Endothelial cell of umbilical vein (primary cell): ENCODE results near the gene KHDC3L. TPM values are rescaled to one million over a fixed set of nuclear protein-coding genes. Genes with fewer than 3 reads are reported as not detected.

Experiments
- BruUV-seq: library from RNA; stranded (reverse); fragments of 400-500 nt; replicated peaks from 2 replicates; lab custom pipeline; 2021; lab: Mats Ljungman, UMichigan
- CTCF ChIA-PET: fragments of 300-600, 350-600 bp; sonication (Branson Sonifier 250); formaldehyde crosslinking; loops from one replicate; lab custom pipeline; 2021; ENCODE audit warnings: antibody characterized with exemption, inconsistent platforms; lab: Charles Lee
- POLR2A ChIA-PET: fragments of 300-600, 350-600 bp; sonication (Branson Sonifier 250); formaldehyde crosslinking; loops from one replicate; lab custom pipeline; 2021; ENCODE audit warnings: antibody characterized with exemption, inconsistent platforms; lab: Charles Lee
- DNase-seq: peaks from one replicate; pipeline ENCODE4 v3.0.0-alpha.2; 2011; ENCODE audit warnings: low read depth, low spot score
- FAIRE-seq: peaks from 2 replicates; lab custom pipeline; 2011; peaks lifted over from hg19 to GRCh38; lab: Jason Lieb, UNC
- H2AFZ ChIP-seq: 2 replicates; pipeline ENCODE4 v1.6.0; 2012; ENCODE audit warnings: low read depth, low read length, control low read depth, inconsistent platforms
- H3K27ac ChIP-seq: 2 replicates; pipeline ENCODE4 v1.5.1; 2011; ENCODE audit warnings: low read depth, mild to moderate bottlenecking, control low read depth, low read length, moderate library complexity; ENCODE audit not compliant: insufficient read depth
- H3K27me3 ChIP-seq, 2 experiments: 2 replicates each; pipeline versions ENCODE4 v1.6.0 to v1.6.1; 2011; ENCODE audit warnings: low read length in 2 of 2, mixed read lengths in 1 of 2; ENCODE audit not compliant: control insufficient read depth in 2 of 2, insufficient read depth in 2 of 2
- H3K36me3 ChIP-seq, 2 experiments: 2 replicates in 1 of 2; 3 replicates in 1 of 2; pipeline ENCODE4 v1.5.1; 2011; ENCODE audit warnings: low read length in 2 of 2, mild to moderate bottlenecking in 1 of 2, moderate library complexity in 1 of 2; ENCODE audit not compliant: control insufficient read depth in 2 of 2, insufficient read depth in 2 of 2; ENCODE audit errors: extremely low read depth in 1 of 2
- H3K4me1 ChIP-seq: 3 replicates; pipeline ENCODE4 v1.5.1; 2011; ENCODE audit warnings: mild to moderate bottlenecking, low read length; ENCODE audit not compliant: control insufficient read depth, insufficient read depth; ENCODE audit errors: extremely low read depth
- H3K4me2 ChIP-seq: 2 replicates; pipeline ENCODE4 v1.6.1; 2011; ENCODE audit warnings: low read length, control low read depth, mixed read lengths; ENCODE audit not compliant: insufficient read depth
- H3K4me3 ChIP-seq, 3 experiments: fragments of 200-600 bp in 1 of 3; sonication (generic), shearing (Covaris generic) in 1 of 3; replicated peaks in 1 of 3; 2 replicates each; pipeline ENCODE4 v1.5.1; 2011 to 2016; ENCODE audit warnings: control low read depth in 3 of 3, low read length in 3 of 3, mild to moderate bottlenecking in 2 of 3, inconsistent platforms in 1 of 3, low read depth in 1 of 3, moderate library complexity in 1 of 3; ENCODE audit not compliant: insufficient read depth in 1 of 3
- H3K79me2 ChIP-seq: 2 replicates; pipeline ENCODE4 v1.6.0; 2012; ENCODE audit warnings: low read length, inconsistent platforms; ENCODE audit not compliant: control insufficient read depth, insufficient read depth
- H3K9ac ChIP-seq: replicated peaks from 2 replicates; pipeline ENCODE3; 2011; ENCODE audit warnings: low read length, control low read depth; ENCODE audit not compliant: insufficient read depth; ENCODE audit errors: extremely low read depth
- H3K9me1 ChIP-seq: replicated peaks from 3 replicates; pipeline ENCODE4 v1.6.0; 2011; ENCODE audit warnings: mild to moderate bottlenecking, low read length; ENCODE audit not compliant: control insufficient read depth, insufficient read depth; ENCODE audit errors: extremely low read depth
- H3K9me3 ChIP-seq: replicated peaks from 2 replicates; pipeline ENCODE4 v1.5.1; 2012; ENCODE audit warnings: low read length, inconsistent platforms; ENCODE audit not compliant: control insufficient read depth, insufficient read depth
- H4K20me1 ChIP-seq: replicated peaks from 2 replicates; pipeline ENCODE3; 2011; ENCODE audit warnings: mild to moderate bottlenecking, low read length; ENCODE audit not compliant: control insufficient read depth, insufficient read depth; ENCODE audit errors: extremely low read depth
- EZH2 ChIP-seq: IDR thresholded peaks from 2 replicates; pipeline ENCODE4 v1.6.1; 2012; ENCODE audit warnings: borderline replicate concordance, low read depth, mild to moderate bottlenecking, moderate library complexity, low read length, inconsistent platforms; ENCODE audit not compliant: severe bottlenecking
- FOS ChIP-seq: IDR thresholded peaks from 2 replicates; pipeline ENCODE4 v1.6.1; 2011; ENCODE audit warnings: mild to moderate bottlenecking, low read length, moderate library complexity, borderline replicate concordance; ENCODE audit not compliant: insufficient read depth
- GATA2 ChIP-seq: IDR thresholded peaks from 2 replicates; pipeline ENCODE4 v1.7.0; 2011; ENCODE audit warnings: low read depth, mild to moderate bottlenecking, moderate library complexity, mixed read lengths, low read length; ENCODE audit not compliant: insufficient read length, insufficient read depth
- JUN ChIP-seq: IDR thresholded peaks from 2 replicates; pipeline ENCODE4 v1.6.1; 2011; ENCODE audit warnings: borderline replicate concordance, low read depth; ENCODE audit not compliant: insufficient read length, insufficient read depth
- MYC ChIP-seq: IDR thresholded peaks from one replicate; pipeline ENCODE4 v1.6.1; 2011; ENCODE audit warnings: mild to moderate bottlenecking, low read depth, low read length
- POLR2A ChIP-seq: IDR thresholded peaks from 2 replicates; pipeline ENCODE4 v1.6.1; 2012; ENCODE audit warnings: low read depth, mild to moderate bottlenecking, control low read depth, low read length
- POLR2AphosphoS5 ChIP-seq: IDR thresholded peaks from 2 replicates; pipeline ENCODE4 v1.6.1; 2012; ENCODE audit warnings: low read depth, mild to moderate bottlenecking, control low read depth, low read length, moderate library complexity; ENCODE audit not compliant: insufficient read depth
- dilution Hi-C: fragments of 300-500 bp; cut with MboI; formaldehyde crosslinking; loops from one replicate; pipeline ENCODE4 v1.15.0; 2019; ENCODE audit warnings: low sequenced_read_pairs; ENCODE audit not compliant: extremely low pct_ligation_motif_present
- intact Hi-C: fragments of 100-400 bp; cut with micrococcal nuclease; formaldehyde crosslinking; loops from one replicate; pipeline ENCODE4 v1.10.0; 2022
- polyA plus RNA-seq, 4 experiments: library from polyadenylated mRNA; depleted of rRNA in 3 of 4; stranded (reverse) in 3 of 4; unstranded in 1 of 4; fragments of >200 nt; gene quantifications; 2 replicates each; pipeline versions ENCODE4 v1.2.1 to v1.2.3, GENCODE V29; 2011 to 2012; ENCODE audit warnings: missing spikeins in 1 of 4
- total RNA-seq: library from RNA; stranded (reverse); gene quantifications from 2 replicates; pipeline ENCODE4 v1.2.3, GENCODE V29; 2021
- TF ChIP-seq, protein P1 (sequence below): IDR thresholded peaks from 2 replicates; pipeline ENCODE4 v1.6.1; 2011; ENCODE audit not compliant: insufficient read depth, insufficient read length
- TF ChIP-seq, protein P2 (sequence below), 2 donors: IDR thresholded peaks; 1 replicate in 1 of 2; 2 replicates in 1 of 2; pipeline ENCODE4 v1.5.1; 2011; ENCODE audit warnings: low read length in 2 of 2, mild to moderate bottlenecking in 2 of 2, moderate library complexity in 2 of 2, control low read depth in 1 of 2, inconsistent platforms in 1 of 2, low read depth in 1 of 2; ENCODE audit not compliant: insufficient read depth in 1 of 2; ENCODE audit errors: extremely low read depth in 1 of 2

The KHDC3L gene
- total and polyA plus RNA-seq, 2 donors (not counting 3 experiments of a cell fraction or from before 2014, with no cell fraction given) = not detected

DNA sequence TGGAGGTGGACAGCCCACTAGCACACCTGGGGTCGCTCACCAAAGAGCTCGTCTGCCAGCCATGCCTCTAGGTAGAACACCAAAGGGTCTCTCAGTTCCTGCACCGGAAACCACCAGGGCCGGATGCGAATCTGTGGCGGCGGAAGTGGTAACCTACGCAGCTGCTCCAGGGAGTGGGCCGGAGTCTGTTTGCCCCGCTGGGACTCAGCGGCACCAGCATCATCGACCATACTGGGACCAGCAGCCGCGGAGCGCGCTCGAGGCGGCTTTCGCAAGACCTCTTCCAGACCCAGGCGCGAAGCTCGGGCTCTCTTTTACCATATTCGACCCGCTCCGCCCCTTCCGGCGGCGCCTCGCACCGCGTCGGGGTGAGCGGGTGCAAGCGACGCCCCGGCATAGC is 7.1 kb downstream of the KHDC3L start, which contains the start of gene OOEP:
TSS of gene OOEP (minus strand) at position 335 of the 400 bp plus-strand sequence. CDS start at position 230, 105 bp downstream.
- Histone ChIP-seq H3K27ac (no peak within 1 kb of the TSS), H2AFZ (no peak within 1 kb of the TSS), H3K9me1 (no peaks in the 10 kb centered on the region), H3K4me3 (no peak within 1 kb of the TSS), H3K27me3 (no peaks in the 10 kb centered on the region), H3K4me1 (no peaks in the 10 kb centered on the region), H3K9ac (no peak within 1 kb of the TSS), H3K4me2 (no peak within 1 kb of the TSS), H4K20me1 (no peaks in the 10 kb centered on the region), H3K36me3 (no peaks in the 10 kb centered on the region), H3K9me3 (no peaks in the 10 kb centered on the region), H3K79me2 (no peaks in the 10 kb centered on the region)
- dilution Hi-C loops (no loop called here), intact Hi-C loops (no loop called here)
- ChIA-PET CTCF (interaction anchor here (1.2 kb wide), 1 partner anchor 19 kb away, joined by 4 read pairs; no protein-coding TSS in a partner anchor), POLR2A (no interaction called here)
- no TSS peak for BruUV-seq
- FAIRE-seq (no peak), DNase-seq (no peak)
- TF ChIP-seq POLR2AphosphoS5 (no peak), FOS (no peak), MYC (no peak), GATA2 (no peak), JUN (no peak), POLR2A (no peak), EZH2 (no peak)
- TF ChIP-seq, protein P1, sequence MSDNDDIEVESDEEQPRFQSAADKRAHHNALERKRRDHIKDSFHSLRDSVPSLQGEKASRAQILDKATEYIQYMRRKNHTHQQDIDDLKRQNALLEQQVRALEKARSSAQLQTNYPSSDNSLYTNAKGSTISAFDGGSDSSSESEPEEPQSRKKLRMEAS = no peak
- TF ChIP-seq, protein P2, sequence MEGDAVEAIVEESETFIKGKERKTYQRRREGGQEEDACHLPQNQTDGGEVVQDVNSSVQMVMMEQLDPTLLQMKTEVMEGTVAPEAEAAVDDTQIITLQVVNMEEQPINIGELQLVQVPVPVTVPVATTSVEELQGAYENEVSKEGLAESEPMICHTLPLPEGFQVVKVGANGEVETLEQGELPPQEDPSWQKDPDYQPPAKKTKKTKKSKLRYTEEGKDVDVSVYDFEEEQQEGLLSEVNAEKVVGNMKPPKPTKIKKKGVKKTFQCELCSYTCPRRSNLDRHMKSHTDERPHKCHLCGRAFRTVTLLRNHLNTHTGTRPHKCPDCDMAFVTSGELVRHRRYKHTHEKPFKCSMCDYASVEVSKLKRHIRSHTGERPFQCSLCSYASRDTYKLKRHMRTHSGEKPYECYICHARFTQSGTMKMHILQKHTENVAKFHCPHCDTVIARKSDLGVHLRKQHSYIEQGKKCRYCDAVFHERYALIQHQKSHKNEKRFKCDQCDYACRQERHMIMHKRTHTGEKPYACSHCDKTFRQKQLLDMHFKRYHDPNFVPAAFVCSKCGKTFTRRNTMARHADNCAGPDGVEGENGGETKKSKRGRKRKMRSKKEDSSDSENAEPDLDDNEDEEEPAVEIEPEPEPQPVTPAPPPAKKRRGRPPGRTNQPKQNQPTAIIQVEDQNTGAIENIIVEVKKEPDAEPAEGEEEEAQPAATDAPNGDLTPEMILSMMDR (IDR thresholded peaks at IDR 0.05; ENCODE audit: extremely low read depth in 1 of 2, insufficient read depth in 1 of 2, low read depth in 1 of 2, low read length in 2 of 2) = no peak
